ENCODE data around the gene ACSL1. TPM values are rescaled to one million over a fixed set of nuclear protein-coding genes. Genes with fewer than 3 reads are reported as not detected.

The ACSL1 gene
- total RNA-seq, 1 donor: 57.5 TPM

GRCh38 chr4:184821242-184821641 is 4.5 kb downstream of the ACSL1 start:
- H3K4me2 ChIP-seq (ENCODE audit: insufficient read depth, low read length): no peak overlapping the region
- H2AFZ ChIP-seq (ENCODE audit: low read length): no peak overlapping the region
- no peak overlapping the region for H3K27ac ChIP-seq (ENCODE audit: low read depth, low read length)
- peaks cover 67% of the 10 kb centered on the region for H3K79me2 ChIP-seq (ENCODE audit: insufficient read depth, low read length)
- no peaks in the 10 kb centered on the region for H3K27me3 ChIP-seq (ENCODE audit: insufficient read depth, low read length)
- no peak for TF ChIP-seq CTCF (IDR thresholded peaks at IDR 0.05; ENCODE audit: extremely low read depth, low read depth, low read length)
- peaks cover 38% of the 10 kb centered on the region for H4K20me1 ChIP-seq (ENCODE audit: insufficient read depth, low read length)
- no peaks in the 10 kb centered on the region for H3K36me3 ChIP-seq (ENCODE audit: insufficient read depth, low read length)
- no peaks in the 10 kb centered on the region for H3K9me3 ChIP-seq (ENCODE audit: low read depth, low read length)
- peaks cover 8% of the 10 kb centered on the region for H3K4me1 ChIP-seq (ENCODE audit: insufficient read depth, low read length)
- DNase-seq (ENCODE audit: insufficient read length, low spot score, missing footprints): no peak
- no peak overlapping the region for H3K4me3 ChIP-seq (ENCODE audit: insufficient read depth, low read length)

GRCh38 chr4:184819786-184820185 is 6.0 kb downstream of the ACSL1 start:
- no peak for DNase-seq (ENCODE audit: insufficient read length, low spot score, missing footprints)
- H3K36me3 ChIP-seq (ENCODE audit: insufficient read depth, low read length): no peaks in the 10 kb centered on the region
- no peak overlapping the region for H2AFZ ChIP-seq (ENCODE audit: low read length)
- no peak overlapping the region for H3K4me2 ChIP-seq (ENCODE audit: insufficient read depth, low read length)
- peaks cover 45% of the 10 kb centered on the region for H4K20me1 ChIP-seq (ENCODE audit: insufficient read depth, low read length)
- TF ChIP-seq CTCF (IDR thresholded peaks at IDR 0.05; ENCODE audit: extremely low read depth, low read depth, low read length): no peak
- peaks cover 72% of the 10 kb centered on the region for H3K79me2 ChIP-seq (ENCODE audit: insufficient read depth, low read length)
- no peaks in the 10 kb centered on the region for H3K27me3 ChIP-seq (ENCODE audit: insufficient read depth, low read length)
- no peak overlapping the region for H3K27ac ChIP-seq (ENCODE audit: low read depth, low read length)
- peaks cover 13% of the 10 kb centered on the region for H3K4me1 ChIP-seq (ENCODE audit: insufficient read depth, low read length)
- H3K9me3 ChIP-seq (ENCODE audit: low read depth, low read length): no peaks in the 10 kb centered on the region
- no peak overlapping the region for H3K4me3 ChIP-seq (ENCODE audit: insufficient read depth, low read length)

GRCh38 chr4:184818216-184818564 is 7.6 kb downstream of the ACSL1 start:
- Histone ChIP-seq H3K4me1 (ENCODE audit: insufficient read depth, low read length) (peaks cover 20% of the 10 kb centered on the region), H3K4me3 (ENCODE audit: insufficient read depth, low read length) (no peak overlapping the region), H3K4me2 (ENCODE audit: insufficient read depth, low read length) (no peak overlapping the region), H3K27me3 (ENCODE audit: insufficient read depth, low read length) (no peaks in the 10 kb centered on the region), H3K27ac (ENCODE audit: low read depth, low read length) (no peak overlapping the region), H3K36me3 (ENCODE audit: insufficient read depth, low read length) (no peaks in the 10 kb centered on the region), H2AFZ (ENCODE audit: low read length) (no peak overlapping the region), H3K9me3 (ENCODE audit: low read depth, low read length) (no peaks in the 10 kb centered on the region), H3K79me2 (ENCODE audit: insufficient read depth, low read length) (peaks cover 65% of the 10 kb centered on the region), H4K20me1 (ENCODE audit: insufficient read depth, low read length) (peaks cover 44% of the 10 kb centered on the region)
- no peak for DNase-seq (ENCODE audit: insufficient read length, low spot score, missing footprints)
- no peak for TF ChIP-seq CTCF (IDR thresholded peaks at IDR 0.05; ENCODE audit: extremely low read depth, low read depth, low read length)

GRCh38 chr4:184817494-184818215 is 8.1 kb downstream of the ACSL1 start:
- peaks cover 64% of the 10 kb centered on the region for H3K79me2 ChIP-seq (ENCODE audit: insufficient read depth, low read length)
- H2AFZ ChIP-seq (ENCODE audit: low read length): no peak overlapping the region
- no peaks in the 10 kb centered on the region for H3K27me3 ChIP-seq (ENCODE audit: insufficient read depth, low read length)
- no peaks in the 10 kb centered on the region for H3K9me3 ChIP-seq (ENCODE audit: low read depth, low read length)
- H3K4me3 ChIP-seq (ENCODE audit: insufficient read depth, low read length): no peak overlapping the region
- no peak overlapping the region for H3K4me2 ChIP-seq (ENCODE audit: insufficient read depth, low read length)
- H4K20me1 ChIP-seq (ENCODE audit: insufficient read depth, low read length): peaks cover 50% of the 10 kb centered on the region
- DNase-seq (ENCODE audit: insufficient read length, low spot score, missing footprints): no peak
- peaks cover 25% of the 10 kb centered on the region for H3K4me1 ChIP-seq (ENCODE audit: insufficient read depth, low read length)
- no peak overlapping the region for H3K27ac ChIP-seq (ENCODE audit: low read depth, low read length)
- no peak for TF ChIP-seq CTCF (IDR thresholded peaks at IDR 0.05; ENCODE audit: extremely low read depth, low read depth, low read length)
- H3K36me3 ChIP-seq (ENCODE audit: insufficient read depth, low read length): no peaks in the 10 kb centered on the region
